HepG2 (cell line): ENCODE data around the gene CDC6. TPM values are rescaled to one million over a fixed set of nuclear protein-coding genes. Genes with fewer than 3 reads are reported as not detected.

Experiments used
- FUBP1 ChIP-seq: sonication (generic); formaldehyde crosslinking; IDR thresholded peaks from 2 replicates; pipeline ENCODE4 v1.5.1; 2020; ENCODE audit warnings: missing genetic modification reagents, mild to moderate bottlenecking, borderline replicate concordance
- IKZF5 ChIP-seq: IDR thresholded peaks from 2 replicates; pipeline ENCODE4 v1.6.1; 2018; ENCODE audit warnings: missing genetic modification reagents, mild to moderate bottlenecking, missing compliant biosample characterization
- MYC ChIP-seq: sonication (generic); formaldehyde crosslinking; IDR thresholded peaks from 2 replicates; pipeline ENCODE4 v1.9.0; 2021; ENCODE audit warnings: missing genetic modification reagents, borderline replicate concordance
- SIX4 ChIP-seq: sonication (generic); formaldehyde crosslinking; IDR thresholded peaks from 2 replicates; pipeline ENCODE4 v1.4.0; 2020; ENCODE audit warnings: missing genetic modification reagents
- TBX3 ChIP-seq: fragments of 450-650 bp; IDR thresholded peaks from 2 replicates; pipeline ENCODE4 v1.6.1; 2017; ENCODE audit warnings: antibody characterized with exemption, mild to moderate bottlenecking, inconsistent platforms, borderline replicate concordance
- ZBTB2 ChIP-seq: sonication (generic); formaldehyde crosslinking; IDR thresholded peaks from 2 replicates; pipeline ENCODE4 v1.8.0; 2022; ENCODE audit warnings: low read depth, missing genetic modification reagents
- ZNF33A ChIP-seq: sonication (generic); formaldehyde crosslinking; IDR thresholded peaks from 2 replicates; pipeline ENCODE4 v1.5.1; 2020; ENCODE audit warnings: missing genetic modification reagents, mild to moderate bottlenecking, moderate library complexity, borderline replicate concordance
- ZNF362 ChIP-seq: sonication (generic); formaldehyde crosslinking; IDR thresholded peaks from 2 replicates; pipeline ENCODE4 v1.4.0; 2020; ENCODE audit warnings: missing genetic modification reagents, mild to moderate bottlenecking, borderline replicate concordance
- polyA plus RNA-seq, 8 experiments: library from polyadenylated mRNA; depleted of rRNA in 3 of 8; stranded (reverse) in 7 of 8; unstranded in 1 of 8; fragments of >200 nt; fragmentation: Illumina TruSeq in 4 of 8; extraction: Trizol in 4 of 8; gene quantifications; 2 replicates each; pipeline versions ENCODE4 v1.2.1 to v1.2.3, GENCODE V29; 2011 to 2016; ENCODE audit warnings: low read depth in 4 of 8, missing spikeins in 1 of 8, mixed read lengths in 1 of 8; ENCODE audit not compliant: insufficient read depth in 1 of 8
- total RNA-seq, 5 experiments: library from RNA; depleted of rRNA; stranded (reverse); fragments of >200 nt; fragmentation: Illumina TruSeq; extraction: Trizol; gene quantifications; 2 replicates each; pipeline ENCODE4 v1.2.3, GENCODE V29; 2016; ENCODE audit warnings: low read depth in 1 of 5
- TF ChIP-seq, protein P1 (sequence below), 2 experiments: sonication (generic) in 1 of 2; formaldehyde crosslinking in 1 of 2; IDR thresholded peaks; 2 replicates each; pipeline versions ENCODE4 v1.6.1 to v1.9.0; 2014 to 2022; ENCODE audit warnings: antibody characterized with exemption in 1 of 2, borderline replicate concordance in 1 of 2, inconsistent platforms in 1 of 2, low read depth in 1 of 2, missing genetic modification reagents in 1 of 2
- TF ChIP-seq, protein P2 (sequence below): sonication (generic); formaldehyde crosslinking; IDR thresholded peaks from 2 replicates; pipeline ENCODE4 v1.4.0; 2020; ENCODE audit warnings: missing genetic modification reagents

Gene CDC6
- total and polyA plus RNA-seq, 2 of the 13 experiments (the other 11 are each of a cell fraction or from before 2014, with no cell fraction given): 17.4 to 114 TPM

GRCh38 chr17:40316571-40317344 is 29.1 kb downstream of the CDC6 start (continued):
- TF ChIP-seq, protein P1, sequence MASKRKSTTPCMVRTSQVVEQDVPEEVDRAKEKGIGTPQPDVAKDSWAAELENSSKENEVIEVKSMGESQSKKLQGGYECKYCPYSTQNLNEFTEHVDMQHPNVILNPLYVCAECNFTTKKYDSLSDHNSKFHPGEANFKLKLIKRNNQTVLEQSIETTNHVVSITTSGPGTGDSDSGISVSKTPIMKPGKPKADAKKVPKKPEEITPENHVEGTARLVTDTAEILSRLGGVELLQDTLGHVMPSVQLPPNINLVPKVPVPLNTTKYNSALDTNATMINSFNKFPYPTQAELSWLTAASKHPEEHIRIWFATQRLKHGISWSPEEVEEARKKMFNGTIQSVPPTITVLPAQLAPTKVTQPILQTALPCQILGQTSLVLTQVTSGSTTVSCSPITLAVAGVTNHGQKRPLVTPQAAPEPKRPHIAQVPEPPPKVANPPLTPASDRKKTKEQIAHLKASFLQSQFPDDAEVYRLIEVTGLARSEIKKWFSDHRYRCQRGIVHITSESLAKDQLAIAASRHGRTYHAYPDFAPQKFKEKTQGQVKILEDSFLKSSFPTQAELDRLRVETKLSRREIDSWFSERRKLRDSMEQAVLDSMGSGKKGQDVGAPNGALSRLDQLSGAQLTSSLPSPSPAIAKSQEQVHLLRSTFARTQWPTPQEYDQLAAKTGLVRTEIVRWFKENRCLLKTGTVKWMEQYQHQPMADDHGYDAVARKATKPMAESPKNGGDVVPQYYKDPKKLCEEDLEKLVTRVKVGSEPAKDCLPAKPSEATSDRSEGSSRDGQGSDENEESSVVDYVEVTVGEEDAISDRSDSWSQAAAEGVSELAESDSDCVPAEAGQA (IDR thresholded peaks at IDR 0.05; ENCODE audit: low read depth): no peak
- TF ChIP-seq, protein P1 (CRISPR knock-in tag; IDR thresholded peaks at IDR 0.05; ENCODE audit: borderline replicate concordance): 0 out of 2 replicates have a peak, but pooled peaks have one; percentile 49
- TF ChIP-seq, protein P2, sequence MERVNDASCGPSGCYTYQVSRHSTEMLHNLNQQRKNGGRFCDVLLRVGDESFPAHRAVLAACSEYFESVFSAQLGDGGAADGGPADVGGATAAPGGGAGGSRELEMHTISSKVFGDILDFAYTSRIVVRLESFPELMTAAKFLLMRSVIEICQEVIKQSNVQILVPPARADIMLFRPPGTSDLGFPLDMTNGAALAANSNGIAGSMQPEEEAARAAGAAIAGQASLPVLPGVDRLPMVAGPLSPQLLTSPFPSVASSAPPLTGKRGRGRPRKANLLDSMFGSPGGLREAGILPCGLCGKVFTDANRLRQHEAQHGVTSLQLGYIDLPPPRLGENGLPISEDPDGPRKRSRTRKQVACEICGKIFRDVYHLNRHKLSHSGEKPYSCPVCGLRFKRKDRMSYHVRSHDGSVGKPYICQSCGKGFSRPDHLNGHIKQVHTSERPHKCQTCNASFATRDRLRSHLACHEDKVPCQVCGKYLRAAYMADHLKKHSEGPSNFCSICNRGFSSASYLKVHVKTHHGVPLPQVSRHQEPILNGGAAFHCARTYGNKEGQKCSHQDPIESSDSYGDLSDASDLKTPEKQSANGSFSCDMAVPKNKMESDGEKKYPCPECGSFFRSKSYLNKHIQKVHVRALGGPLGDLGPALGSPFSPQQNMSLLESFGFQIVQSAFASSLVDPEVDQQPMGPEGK (CRISPR knock-in tag): peak; percentile 88
- TF ChIP-seq TBX3: 0 out of 2 replicates have a peak, but pooled peaks have one; percentile 15
- peak; percentile 46; the same call in 1 of the 2 replicates for TF ChIP-seq IKZF5 (CRISPR knock-in tag)
- TF ChIP-seq FUBP1 (CRISPR knock-in tag): no peak
- no peak; the same call in 1 of the 2 replicates for TF ChIP-seq ZNF362 (CRISPR knock-in tag)
- no peak for TF ChIP-seq ZNF33A
- TF ChIP-seq MYC (CRISPR knock-in tag): peak; percentile 59; the same call in 1 of the 2 replicates
- TF ChIP-seq ZBTB2 (CRISPR knock-in tag): peak; percentile 35
- TF ChIP-seq SIX4 (CRISPR knock-in tag): no peak
